H1 (cell line): Measurements from ENCODE around the gene MYOM1. TPM values are rescaled to one million over a fixed set of nuclear protein-coding genes. Genes with fewer than 3 reads are reported as not detected.

ENCODE experiments used
- CTCF ChIA-PET: fragments of 300-600 bp; sonication (Branson Sonifier 250); formaldehyde crosslinking; loops from one replicate; lab custom pipeline; 2021; ENCODE audit not compliant: partially characterized antibody; lab: Charles Lee
- POLR2A ChIA-PET: fragments of 300-600 bp; sonication (Branson Sonifier 250); formaldehyde crosslinking; loops from one replicate; lab custom pipeline; 2021; ENCODE audit warnings: inconsistent platforms; ENCODE audit not compliant: partially characterized antibody; lab: Charles Lee
- DNase-seq, 2 experiments: peaks; one replicate each; pipeline versions ENCODE4 v3.0.0 to v3.0.0-alpha.2; 2010 to 2022; ENCODE audit warnings: low spot score in 2 of 2, low read depth in 1 of 2, mixed read lengths in 1 of 2
- FAIRE-seq: peaks from 2 replicates; lab custom pipeline; 2011; peaks lifted over from hg19 to GRCh38; lab: Jason Lieb, UNC
- H2AFZ ChIP-seq: 2 replicates; pipeline ENCODE4 v1.8.1; 2012; ENCODE audit warnings: low read length, inconsistent platforms
- H2AK5ac ChIP-seq: 2 replicates; pipeline ENCODE4 v1.6.1; 2013; ENCODE audit warnings: low read depth, low read length
- H2BK120ac ChIP-seq: replicated peaks from 2 replicates; pipeline ENCODE3; 2013; ENCODE audit warnings: low read depth, low read length, inconsistent platforms
- H2BK12ac ChIP-seq: 2 replicates; pipeline ENCODE4 v1.6.1; 2013; ENCODE audit warnings: low read depth, low read length
- H2BK15ac ChIP-seq: 2 replicates; pipeline ENCODE4 v1.6.1; 2013; ENCODE audit warnings: low read length
- H2BK20ac ChIP-seq: 2 replicates; pipeline ENCODE4 v1.6.1; 2013; ENCODE audit warnings: low read length
- H2BK5ac ChIP-seq: 2 replicates; pipeline ENCODE4 v1.6.1; 2013; ENCODE audit warnings: low read depth, low read length
- H3K14ac ChIP-seq: 2 replicates; pipeline ENCODE4 v1.6.1; 2013; ENCODE audit warnings: inconsistent platforms; ENCODE audit not compliant: insufficient read length
- H3K18ac ChIP-seq: 2 replicates; pipeline ENCODE4 v1.6.1; 2013; ENCODE audit warnings: low read length; ENCODE audit errors: extremely low read depth
- H3K23ac ChIP-seq: 2 replicates; pipeline ENCODE4 v1.6.1; 2013; ENCODE audit warnings: inconsistent platforms; ENCODE audit not compliant: insufficient read length
- H3K23me2 ChIP-seq: 2 replicates; pipeline ENCODE4 v1.6.1; 2013; ENCODE audit warnings: low read depth, low read length
- H3K27ac ChIP-seq: 2 replicates; pipeline ENCODE4 v1.6.1; 2011; ENCODE audit warnings: low read depth, low read length, inconsistent platforms
- H3K27me3 ChIP-seq, 4 experiments: replicated peaks in 1 of 4; 1 replicate in 1 of 4; 2 replicates in 3 of 4; pipeline versions ENCODE4 v1.6.1 to v1.8.1; 2011 to 2013; ENCODE audit warnings: low read length in 3 of 4, mild to moderate bottlenecking in 3 of 4, inconsistent platforms in 2 of 4, mixed read lengths in 2 of 4, moderate library complexity in 1 of 4; ENCODE audit not compliant: control insufficient read depth in 3 of 4, insufficient read depth in 3 of 4; ENCODE audit errors: extremely low read depth in 1 of 4
- H3K36me3 ChIP-seq, 4 experiments: 2 replicates each; pipeline versions ENCODE4 v1.6.1 to v1.8.1; 2011 to 2013; ENCODE audit warnings: mild to moderate bottlenecking in 4 of 4, low read length in 3 of 4, moderate library complexity in 2 of 4, control low read depth in 1 of 4, inconsistent platforms in 1 of 4; ENCODE audit not compliant: insufficient read depth in 4 of 4, control insufficient read depth in 2 of 4
- H3K4ac ChIP-seq: replicated peaks from 2 replicates; pipeline ENCODE3; 2013; ENCODE audit warnings: low read length, low read depth, mixed read lengths, inconsistent platforms; ENCODE audit not compliant: insufficient read length
- H3K4me1 ChIP-seq, 4 experiments: replicated peaks in 1 of 4; 1 replicate in 1 of 4; 2 replicates in 3 of 4; pipeline versions ENCODE4 v1.6.1 to v1.8.1; 2011 to 2013; ENCODE audit warnings: low read length in 3 of 4, inconsistent platforms in 2 of 4, mixed read lengths in 1 of 4; ENCODE audit not compliant: insufficient read depth in 4 of 4, control insufficient read depth in 3 of 4
- H3K4me2 ChIP-seq, 2 experiments: 2 replicates each; pipeline versions ENCODE4 v1.6.1 to v1.8.1; 2011 to 2013; ENCODE audit warnings: low read depth in 2 of 2, low read length in 2 of 2, control low read depth in 1 of 2, inconsistent platforms in 1 of 2, mild to moderate bottlenecking in 1 of 2; ENCODE audit not compliant: insufficient read depth in 1 of 2
- H3K4me3 ChIP-seq, 4 experiments: fragments of 200-600, 300-600 bp in 1 of 4; sonication (generic), shearing (Covaris generic), sonication (Bioruptor Twin) in 1 of 4; 2 replicates each; pipeline versions ENCODE4 v1.5.1 to v1.8.1; 2011 to 2016; ENCODE audit warnings: low read length in 4 of 4, low read depth in 3 of 4, control low read depth in 2 of 4, inconsistent platforms in 2 of 4, mild to moderate bottlenecking in 2 of 4, mixed read lengths in 1 of 4, moderate library complexity in 1 of 4; ENCODE audit not compliant: insufficient read depth in 2 of 4; ENCODE audit errors: extremely low read depth in 1 of 4
- H3K56ac ChIP-seq: replicated peaks from 2 replicates; pipeline ENCODE3; 2013; ENCODE audit warnings: low read depth, mild to moderate bottlenecking, mixed read lengths, low read length, inconsistent platforms; ENCODE audit not compliant: insufficient read length
- H3K79me1 ChIP-seq: 2 replicates; pipeline ENCODE4 v1.6.1; 2013; ENCODE audit warnings: low read depth, low read length, control low read depth
- H3K79me2 ChIP-seq, 2 experiments: 2 replicates each; pipeline versions ENCODE4 v1.6.1 to v1.8.1; 2012 to 2013; ENCODE audit warnings: low read length in 2 of 2, mild to moderate bottlenecking in 2 of 2, inconsistent platforms in 1 of 2; ENCODE audit not compliant: insufficient read depth in 2 of 2, control insufficient read depth in 1 of 2
- H3K9ac ChIP-seq, 4 experiments: replicated peaks in 1 of 4; 1 replicate in 1 of 4; 2 replicates in 3 of 4; pipeline versions ENCODE4 v1.6.1 to v1.8.1; 2011 to 2013; ENCODE audit warnings: low read depth in 3 of 4, low read length in 3 of 4, control low read depth in 2 of 4, mild to moderate bottlenecking in 2 of 4, moderate library complexity in 2 of 4, inconsistent platforms in 1 of 4; ENCODE audit errors: extremely low read depth in 1 of 4
- H3K9me3 ChIP-seq, 2 experiments: 2 replicates each; pipeline versions ENCODE4 v1.6.1 to v1.8.1; 2012 to 2013; ENCODE audit warnings: mild to moderate bottlenecking in 2 of 2, moderate library complexity in 2 of 2, control low read depth in 1 of 2, inconsistent platforms in 1 of 2, low read depth in 1 of 2, low read length in 1 of 2, mixed read lengths in 1 of 2; ENCODE audit not compliant: insufficient read depth in 2 of 2
- H4K20me1 ChIP-seq, 2 experiments: replicated peaks in 1 of 2; 2 replicates each; pipeline versions ENCODE3 to v1.8.1; 2011 to 2013; ENCODE audit warnings: inconsistent platforms in 2 of 2, low read length in 2 of 2, mild to moderate bottlenecking in 1 of 2; ENCODE audit not compliant: insufficient read depth in 2 of 2, control insufficient read depth in 1 of 2
- H4K5ac ChIP-seq: 2 replicates; pipeline ENCODE4 v1.6.1; 2013; ENCODE audit warnings: low read length, low read depth, mixed read lengths, inconsistent platforms; ENCODE audit not compliant: insufficient read length
- H4K8ac ChIP-seq: 2 replicates; pipeline ENCODE4 v1.8.0; 2013; ENCODE audit warnings: mild to moderate bottlenecking, moderate library complexity, low read length, inconsistent platforms; ENCODE audit not compliant: insufficient read depth; ENCODE audit errors: extremely low read depth
- H4K91ac ChIP-seq: replicated peaks from 2 replicates; pipeline ENCODE3; 2013; ENCODE audit warnings: low read length, mixed read lengths, inconsistent platforms; ENCODE audit not compliant: insufficient read length
- ATF3 ChIP-seq: IDR thresholded peaks from 2 replicates; pipeline ENCODE4 v1.6.1; 2011; ENCODE audit warnings: low read depth, mild to moderate bottlenecking, low read length; ENCODE audit not compliant: insufficient read depth
- BRCA1 ChIP-seq: IDR thresholded peaks from 2 replicates; pipeline ENCODE4 v1.6.1; 2012; ENCODE audit warnings: low read depth, low read length, improper control_type of control experiment
- CBX8 ChIP-seq: fragments of 300-800, 300-1000 bp; sonication (generic); IDR thresholded peaks from 2 replicates; pipeline ENCODE4 v1.7.1; 2016; ENCODE audit warnings: low read depth, low read length, borderline replicate concordance
- CHD2 ChIP-seq: IDR thresholded peaks from 2 replicates; pipeline ENCODE4 v1.6.1; 2012; ENCODE audit warnings: low read length, improper control_type of control experiment
- CTCF ChIP-seq, 3 experiments: IDR thresholded peaks; 1 replicate in 2 of 3; 2 replicates in 1 of 3; pipeline versions ENCODE4 v1.5.1 to v1.6.1; 2011; ENCODE audit warnings: low read length in 3 of 3, mild to moderate bottlenecking in 3 of 3, inconsistent platforms in 2 of 3, low read depth in 1 of 3, moderate library complexity in 1 of 3; ENCODE audit not compliant: insufficient read depth in 1 of 3; ENCODE audit errors: control extremely low read depth in 1 of 3
- EGR1 ChIP-seq: IDR thresholded peaks from 2 replicates; pipeline ENCODE4 v1.6.1; 2011; ENCODE audit warnings: low read depth, low read length, borderline replicate concordance
- HDAC6 ChIP-seq: IDR thresholded peaks from one replicate; pipeline ENCODE4 v1.7.1; 2012; ENCODE audit warnings: low read depth, mild to moderate bottlenecking, inconsistent platforms, low read length, moderate library complexity
- RXRA ChIP-seq: IDR thresholded peaks from 2 replicates; pipeline ENCODE4 v1.6.1; 2011; ENCODE audit warnings: low read depth, mild to moderate bottlenecking, low read length, moderate library complexity; ENCODE audit not compliant: insufficient read depth
- SIN3A ChIP-seq, 2 experiments: IDR thresholded peaks in 1 of 2; conservative IDR thresholded peaks in 1 of 2; 2 replicates each; pipeline ENCODE4 v1.6.1; 2011 to 2012; ENCODE audit warnings: low read length in 2 of 2, improper control_type of control experiment in 1 of 2, low read depth in 1 of 2, mild to moderate bottlenecking in 1 of 2
- SRF ChIP-seq: IDR thresholded peaks from 2 replicates; pipeline ENCODE4 v1.6.1; 2011; ENCODE audit warnings: mild to moderate bottlenecking, low read depth, low read length, moderate library complexity
- TEAD4 ChIP-seq: IDR thresholded peaks from 2 replicates; pipeline ENCODE4 v1.6.1; 2012; ENCODE audit warnings: low read depth, low read length, inconsistent platforms, mixed read lengths
- WGBS, 2 experiments: shearing (Covaris generic) in 1 of 2; methylation state at CpG; one replicate each; pipeline versions ENCODE4 v1.1.6 to v1.1.7; 2013 to 2015; ENCODE audit warnings: low lambda C conversion rate in 2 of 2, mixed read lengths in 2 of 2, inconsistent platforms in 1 of 2, low coverage in 1 of 2, missing lambda C conversion rate in 1 of 2; ENCODE audit not compliant: insufficient replicate concordance in 2 of 2, insufficient coverage in 1 of 2, insufficient read length in 1 of 2; ENCODE audit errors: extremely low coverage in 1 of 2, missing lambda C conversion rate in 1 of 2; 5-methylcytosine and 5-hydroxymethylcytosine counted together
- polyA plus RNA-seq, 7 experiments: library from polyadenylated mRNA; depleted of rRNA in 3 of 7; stranded (reverse) in 5 of 7; unstranded in 2 of 7; fragments of >200 nt in 5 of 7; fragments of 200-250 nt in 2 of 7; gene quantifications; 1 replicate in 5 of 7; 2 replicates in 1 of 7; 4 replicates in 1 of 7; pipeline versions ENCODE4 v1.2.1 to v1.2.3, GENCODE V29; 2011 to 2013; ENCODE audit warnings: missing spikeins in 2 of 7, mixed read lengths in 2 of 7
- total RNA-seq: library from RNA; stranded (reverse); fragmentation: NEBNext Ultra II Directional; extraction: Animal tissue kit (Norgen Biotek cat#: 25700); gene quantifications from 2 replicates; pipeline ENCODE4 v1.2.1, GENCODE V29; 2021

MYOM1 gene
- total and polyA plus RNA-seq, 2 of the 8 experiments (the other 6 are each of a cell fraction or from before 2014, with no cell fraction given) = 0.06 to 0.32 TPM

GRCh38 chr18:3037423-3037915 is 182.3 kb downstream of the MYOM1 start:
- Histone ChIP-seq H2BK20ac (no peak overlapping the region), H2AFZ (peak overlapping the region; percentile 56; the same call in 1 of the 2 replicates), H3K14ac (no peak overlapping the region), H4K20me1 (no peaks in the 10 kb centered on the region), H4K5ac (no peak overlapping the region), H2BK120ac (no peak overlapping the region), H3K4me2 (no peak overlapping the region), H3K23me2 (no peaks in the 10 kb centered on the region), H3K18ac (no peak overlapping the region), H3K36me3 (no peaks in the 10 kb centered on the region), H3K56ac (no peak overlapping the region), H4K8ac (no peak overlapping the region), H3K79me2 (no peaks in the 10 kb centered on the region), H2BK12ac (no peak overlapping the region), H3K79me1 (no peaks in the 10 kb centered on the region), H4K91ac (no peak overlapping the region), H3K9ac (no peak overlapping the region), H3K27me3 (no peaks in the 10 kb centered on the region), H3K4me3 (no peak overlapping the region), H2BK5ac (no peak overlapping the region), H3K4me1 (no peaks in the 10 kb centered on the region; a peak in 1 of 7 replicates), H2BK15ac (no peak overlapping the region), H3K23ac (no peak overlapping the region), H3K27ac (no peak overlapping the region), H3K9me3 (no peaks in the 10 kb centered on the region), H2AK5ac (no peak overlapping the region), H3K4ac (no peak overlapping the region)
- CTCF ChIA-PET = no interaction called here
- 90% methylated on average over 4 of the region's 4 CpGs; no CpG with 5 or more reads in 1 of the 2 experiments for WGBS, 2 experiments
- POLR2A ChIA-PET = no interaction called here
- FAIRE-seq (no peak), DNase-seq (no peak)
- TF ChIP-seq TEAD4 = no peak
- no peak for TF ChIP-seq EGR1
- TF ChIP-seq CTCF (IDR thresholded peaks at IDR 0.05; ENCODE audit: control extremely low read depth in 1 of 3, insufficient read depth in 1 of 3, low read depth in 1 of 3, low read length in 3 of 3) = no peak
- no peak for TF ChIP-seq RXRA
- TF ChIP-seq ATF3 = no peak
- TF ChIP-seq SRF = no peak
- TF ChIP-seq SIN3A (conservative IDR thresholded peaks at IDR 0.05 in 1 of 2, IDR thresholded peaks at IDR 0.05 in 1 of 2; ENCODE audit: low read depth in 1 of 2, low read length in 2 of 2) = no peak
- no peak for TF ChIP-seq BRCA1
- TF ChIP-seq CHD2 = no peak
- no peak for TF ChIP-seq HDAC6
- no peak for TF ChIP-seq CBX8
